Stimulated activated CD4-positive, alpha-beta T cell treated with anti-CD3 and anti-CD28 coated beads, Interleukin-4, amount 100 ng/mL, for 24 hours (primary cell): ENCODE data around the gene MAP3K2.
A peak's percentile ranks its signal among the peaks of the same experiment; 100 is the strongest.

Source experiments
- DNase-seq: peaks from one replicate; pipeline ENCODE4 v3.0.0-alpha.2; 2020

MAP3K2 gene, protein sequence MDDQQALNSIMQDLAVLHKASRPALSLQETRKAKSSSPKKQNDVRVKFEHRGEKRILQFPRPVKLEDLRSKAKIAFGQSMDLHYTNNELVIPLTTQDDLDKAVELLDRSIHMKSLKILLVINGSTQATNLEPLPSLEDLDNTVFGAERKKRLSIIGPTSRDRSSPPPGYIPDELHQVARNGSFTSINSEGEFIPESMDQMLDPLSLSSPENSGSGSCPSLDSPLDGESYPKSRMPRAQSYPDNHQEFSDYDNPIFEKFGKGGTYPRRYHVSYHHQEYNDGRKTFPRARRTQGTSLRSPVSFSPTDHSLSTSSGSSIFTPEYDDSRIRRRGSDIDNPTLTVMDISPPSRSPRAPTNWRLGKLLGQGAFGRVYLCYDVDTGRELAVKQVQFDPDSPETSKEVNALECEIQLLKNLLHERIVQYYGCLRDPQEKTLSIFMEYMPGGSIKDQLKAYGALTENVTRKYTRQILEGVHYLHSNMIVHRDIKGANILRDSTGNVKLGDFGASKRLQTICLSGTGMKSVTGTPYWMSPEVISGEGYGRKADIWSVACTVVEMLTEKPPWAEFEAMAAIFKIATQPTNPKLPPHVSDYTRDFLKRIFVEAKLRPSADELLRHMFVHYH

DNA sequence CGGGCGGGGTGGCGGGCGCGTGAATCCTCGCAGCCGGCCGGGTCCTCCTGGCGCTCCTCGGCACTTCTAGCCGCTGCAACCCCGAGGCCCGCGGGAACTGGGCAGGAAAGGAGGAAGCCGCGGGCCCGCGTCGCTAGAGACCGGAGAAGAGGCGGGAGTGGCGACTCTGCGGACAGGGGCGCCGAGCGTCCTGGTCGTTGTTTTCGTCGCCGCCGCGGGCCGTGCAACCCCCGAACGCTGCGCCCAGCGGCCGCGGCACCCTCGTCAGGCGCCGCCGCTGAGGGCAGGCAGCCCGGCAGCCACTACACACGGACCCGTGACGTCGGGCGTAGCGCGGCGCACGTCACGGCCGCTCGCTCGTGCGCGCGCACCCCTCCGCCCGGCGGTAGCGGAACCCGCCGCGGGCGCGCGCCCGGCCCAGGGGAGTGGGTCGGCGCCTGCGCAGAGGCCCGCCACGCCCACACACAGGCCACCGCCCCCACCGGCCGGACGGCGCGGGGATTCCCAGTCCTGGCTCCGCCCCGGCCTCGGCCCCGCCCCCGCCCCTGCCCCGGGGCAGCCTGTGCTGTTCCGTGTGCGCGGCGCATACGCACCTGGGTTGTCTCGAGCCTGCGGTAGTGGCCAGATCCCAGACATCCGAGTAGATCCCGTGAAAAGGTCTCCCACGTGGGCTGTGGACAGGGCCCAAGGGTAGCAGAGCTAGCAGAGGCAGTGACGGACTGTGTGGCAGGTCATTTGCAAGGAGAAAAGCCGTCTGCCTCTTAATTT, at the start of gene MAP3K2:
Gene MAP3K2, minus strand, starts transcription at position 321 of the 768 bp plus-strand sequence. CDS start 44,846 bp downstream, outside the sequence.
- peak; percentile 91 for DNase-seq

DNA sequence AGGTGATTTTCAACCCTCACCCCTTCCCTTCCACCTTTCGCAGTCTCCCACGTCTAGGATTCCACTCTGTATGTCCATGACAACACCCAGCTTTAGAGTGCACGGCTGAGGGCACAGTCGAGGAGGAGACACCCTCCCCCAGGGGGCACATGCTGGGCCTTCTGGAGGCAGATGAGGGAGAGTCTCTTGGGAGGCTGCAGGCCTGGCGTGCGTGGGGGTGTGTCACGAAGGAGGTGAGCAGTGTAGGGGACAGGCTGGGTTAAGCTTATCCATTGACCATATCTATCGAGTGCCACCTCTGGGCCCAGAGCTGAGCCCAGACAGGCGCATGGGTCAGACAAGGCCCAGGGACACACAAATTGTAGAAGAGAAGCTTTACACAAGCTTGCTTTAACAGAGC, 49.3 kb upstream of the MAP3K2 start:
- DNase-seq, result no peak

DNA sequence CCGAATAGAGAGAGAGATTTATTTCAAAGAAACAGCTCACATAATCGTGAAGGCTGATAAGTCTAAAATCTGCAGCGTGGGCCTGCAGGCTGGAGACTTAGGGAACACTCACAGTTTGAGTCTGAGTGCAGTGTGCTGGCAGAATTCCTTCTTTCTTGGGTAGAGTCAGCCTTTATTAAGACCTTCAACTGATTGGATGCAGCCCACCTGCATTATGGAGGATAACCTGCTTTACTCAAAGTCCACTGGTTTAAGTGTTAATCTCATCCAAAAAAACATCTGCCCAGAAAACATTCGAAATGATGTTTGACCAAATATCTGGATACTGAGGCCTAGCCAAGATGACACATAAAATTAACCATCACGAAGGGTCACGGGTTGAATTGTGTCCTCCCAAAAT, 46.7 kb upstream of the MAP3K2 start:
- no peak for DNase-seq

DNA sequence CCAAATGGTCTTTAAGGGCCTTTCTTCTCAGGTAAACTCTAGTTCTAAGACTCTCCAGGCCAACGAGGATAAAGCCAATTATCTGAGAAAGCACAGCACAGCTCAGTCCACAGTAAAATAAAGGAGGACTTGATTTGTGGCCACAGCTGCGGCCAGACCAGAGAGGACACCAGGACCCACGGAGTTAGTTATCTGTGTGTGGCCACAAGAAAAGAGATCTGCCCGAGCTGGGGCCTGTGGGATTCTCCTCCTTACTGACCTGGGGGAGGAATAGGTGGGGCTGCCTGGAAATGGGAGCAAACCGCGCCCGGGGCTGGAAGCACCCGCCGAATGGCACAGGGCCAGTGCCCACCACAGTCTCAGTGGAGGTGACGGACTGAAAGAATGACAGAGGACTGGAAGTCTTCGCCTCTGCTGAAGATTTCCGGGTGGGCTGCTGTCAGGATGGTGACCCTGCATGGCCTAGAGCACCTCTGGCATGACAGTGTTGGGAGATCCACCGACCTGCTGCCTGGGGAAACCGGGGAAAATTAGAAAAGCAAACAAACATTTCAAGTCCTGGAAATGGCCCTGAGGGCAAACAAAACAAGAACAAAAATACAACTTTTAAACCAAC, 43.7 kb upstream of the MAP3K2 start:
- DNase-seq, result no peak

DNA sequence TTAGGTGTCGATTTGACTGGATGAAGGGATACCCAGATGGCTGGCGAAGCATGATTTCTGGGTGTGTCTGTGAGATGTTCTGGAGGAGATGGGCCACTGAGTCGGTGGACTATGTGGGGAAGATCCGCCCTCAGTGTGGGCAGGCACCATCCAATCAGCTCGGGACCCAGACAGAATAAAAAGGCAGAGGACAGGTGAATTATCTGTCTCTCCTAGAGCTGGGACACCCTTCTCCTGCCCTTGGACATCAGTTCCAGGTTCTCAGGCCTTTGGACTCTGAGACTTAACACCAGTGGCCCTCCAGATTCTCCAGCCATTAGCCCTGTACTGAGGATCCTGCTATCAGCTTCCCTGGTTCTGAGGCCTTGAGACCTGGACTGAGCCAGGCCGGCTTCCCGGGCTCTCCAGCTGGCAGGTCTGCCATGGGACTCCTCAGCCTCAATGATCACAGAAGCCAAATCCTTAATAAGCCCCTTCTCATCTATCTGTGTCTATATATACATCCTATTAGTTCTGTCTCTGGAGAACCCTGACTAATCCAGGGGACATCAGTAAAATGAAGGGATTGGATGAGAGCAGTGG, 42.2 kb upstream of the MAP3K2 start:
- DNase-seq, result no peak

DNA sequence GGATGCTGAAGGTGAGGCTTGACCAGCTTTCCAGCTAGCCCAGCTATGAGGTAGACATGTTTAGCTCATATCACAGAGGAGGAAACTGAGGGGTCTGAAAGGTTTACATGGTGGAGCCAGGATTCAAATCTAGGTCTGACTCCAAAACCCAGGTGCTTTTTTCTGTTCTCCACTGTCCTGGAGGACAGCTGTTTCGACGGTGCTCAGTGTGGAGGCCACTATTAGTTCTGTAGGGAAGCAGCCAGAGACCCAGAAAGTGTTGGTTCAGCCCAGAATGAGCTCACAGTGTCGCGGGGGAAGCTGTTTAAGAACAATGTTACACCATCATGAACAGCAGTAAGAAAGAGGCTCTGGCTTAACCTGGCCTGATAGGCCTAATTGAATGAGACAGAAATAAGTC, 41.5 kb upstream of the MAP3K2 start:
- DNase-seq, result no peak

DNA sequence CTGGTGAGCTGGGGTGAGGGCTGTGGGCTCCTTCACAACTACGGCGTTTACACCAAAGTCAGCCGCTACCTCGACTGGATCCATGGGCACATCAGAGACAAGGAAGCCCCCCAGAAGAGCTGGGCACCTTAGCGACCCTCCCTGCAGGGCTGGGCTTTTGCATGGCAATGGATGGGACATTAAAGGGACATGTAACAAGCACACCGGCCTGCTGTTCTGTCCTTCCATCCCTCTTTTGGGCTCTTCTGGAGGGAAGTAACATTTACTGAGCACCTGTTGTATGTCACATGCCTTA, 41.0 kb upstream of the MAP3K2 start:
- no peak for DNase-seq

DNA sequence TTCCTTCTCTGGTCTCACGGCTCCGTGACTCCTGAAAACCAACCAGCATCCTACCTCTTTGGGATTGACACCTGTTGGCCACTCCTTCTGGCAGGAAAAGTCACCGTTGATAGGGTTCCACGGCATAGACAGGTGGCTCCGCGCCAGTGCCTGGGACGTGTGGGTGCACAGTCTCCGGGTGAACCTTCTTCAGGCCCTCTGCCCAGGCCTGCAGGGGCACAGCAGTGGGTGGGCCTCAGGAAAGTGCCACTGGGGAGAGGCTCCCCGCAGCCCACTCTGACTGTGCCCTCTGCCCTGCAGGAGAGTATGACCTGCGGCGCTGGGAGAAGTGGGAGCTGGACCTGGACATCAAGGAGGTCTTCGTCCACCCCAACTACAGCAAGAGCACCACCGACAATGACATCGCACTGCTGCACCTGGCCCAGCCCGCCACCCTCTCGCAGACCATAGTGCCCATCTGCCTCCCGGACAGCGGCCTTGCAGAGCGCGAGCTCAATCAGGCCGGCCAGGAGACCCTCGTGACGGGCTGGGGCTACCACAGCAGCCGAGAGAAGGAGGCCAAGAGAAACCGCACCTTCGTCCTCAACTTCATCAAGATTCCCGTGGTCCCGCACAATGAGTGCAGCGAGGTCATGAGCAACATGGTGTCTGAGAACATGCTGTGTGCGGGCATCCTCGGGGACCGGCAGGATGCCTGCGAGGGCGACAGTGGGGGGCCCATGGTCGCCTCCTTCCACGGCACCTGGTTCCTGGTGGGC, 40.5 kb upstream of the MAP3K2 start:
- DNase-seq, result no peak

DNA sequence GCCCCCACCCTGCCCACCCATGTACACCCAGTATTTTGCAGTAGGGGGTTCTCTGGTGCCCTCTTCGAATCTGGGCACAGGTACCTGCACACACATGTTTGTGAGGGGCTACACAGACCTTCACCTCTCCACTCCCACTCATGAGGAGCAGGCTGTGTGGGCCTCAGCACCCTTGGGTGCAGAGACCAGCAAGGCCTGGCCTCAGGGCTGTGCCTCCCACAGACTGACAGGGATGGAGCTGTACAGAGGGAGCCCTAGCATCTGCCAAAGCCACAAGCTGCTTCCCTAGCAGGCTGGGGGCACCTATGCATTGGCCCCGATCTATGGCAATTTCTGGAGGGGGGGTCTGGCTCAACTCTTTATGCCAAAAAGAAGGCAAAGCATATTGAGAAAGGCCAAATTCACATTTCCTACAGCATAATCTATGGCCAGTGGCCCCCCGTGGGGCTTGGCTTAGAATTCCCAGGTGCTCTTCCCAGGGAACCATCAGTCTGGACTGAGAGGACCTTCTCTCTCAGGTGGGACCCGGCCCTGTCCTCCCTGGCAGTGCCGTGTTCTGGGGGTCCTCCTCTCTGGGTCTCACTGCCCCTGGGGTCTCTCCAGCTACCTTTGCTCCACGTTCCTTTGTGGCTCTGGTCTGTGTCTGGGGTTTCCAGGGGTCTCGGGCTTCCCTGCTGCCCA, 39.7 kb upstream of the MAP3K2 start:
- no peak for DNase-seq

DNA sequence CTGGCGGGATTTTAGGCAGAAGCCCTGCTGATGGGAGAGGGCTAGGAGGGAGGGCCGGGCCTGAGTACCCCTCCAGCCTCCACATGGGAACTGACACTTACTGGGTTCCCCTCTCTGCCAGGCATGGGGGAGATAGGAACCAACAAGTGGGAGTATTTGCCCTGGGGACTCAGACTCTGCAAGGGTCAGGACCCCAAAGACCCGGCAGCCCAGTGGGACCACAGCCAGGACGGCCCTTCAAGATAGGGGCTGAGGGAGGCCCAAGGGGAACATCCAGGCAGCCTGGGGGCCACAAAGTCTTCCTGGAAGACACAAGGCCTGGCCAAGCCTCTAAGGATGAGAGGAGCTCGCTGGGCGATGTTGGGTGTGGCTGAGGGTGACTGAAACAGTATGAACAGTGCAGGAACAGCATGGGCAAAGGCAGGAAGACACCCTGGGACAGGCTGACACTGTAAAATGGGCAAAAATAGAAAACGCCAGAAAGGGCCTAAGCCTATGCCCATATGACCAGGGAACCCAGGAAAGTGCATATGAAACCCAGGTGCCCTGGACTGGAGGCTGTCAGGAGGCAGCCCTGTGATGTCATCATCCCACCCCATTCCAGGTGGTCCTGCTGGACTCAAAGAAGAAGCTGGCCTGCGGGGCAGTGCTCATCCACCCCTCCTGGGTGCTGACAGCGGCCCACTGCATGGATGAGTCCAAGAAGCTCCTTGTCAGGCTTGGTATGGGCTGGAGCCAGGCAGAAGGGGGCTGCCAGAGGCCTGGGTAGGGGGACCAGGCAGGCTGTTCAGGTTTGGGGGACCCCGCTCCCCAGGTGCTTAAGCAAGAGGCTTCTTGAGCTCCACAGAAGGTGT, 39.0 kb upstream of the MAP3K2 start:
- DNase-seq, result no peak

DNA sequence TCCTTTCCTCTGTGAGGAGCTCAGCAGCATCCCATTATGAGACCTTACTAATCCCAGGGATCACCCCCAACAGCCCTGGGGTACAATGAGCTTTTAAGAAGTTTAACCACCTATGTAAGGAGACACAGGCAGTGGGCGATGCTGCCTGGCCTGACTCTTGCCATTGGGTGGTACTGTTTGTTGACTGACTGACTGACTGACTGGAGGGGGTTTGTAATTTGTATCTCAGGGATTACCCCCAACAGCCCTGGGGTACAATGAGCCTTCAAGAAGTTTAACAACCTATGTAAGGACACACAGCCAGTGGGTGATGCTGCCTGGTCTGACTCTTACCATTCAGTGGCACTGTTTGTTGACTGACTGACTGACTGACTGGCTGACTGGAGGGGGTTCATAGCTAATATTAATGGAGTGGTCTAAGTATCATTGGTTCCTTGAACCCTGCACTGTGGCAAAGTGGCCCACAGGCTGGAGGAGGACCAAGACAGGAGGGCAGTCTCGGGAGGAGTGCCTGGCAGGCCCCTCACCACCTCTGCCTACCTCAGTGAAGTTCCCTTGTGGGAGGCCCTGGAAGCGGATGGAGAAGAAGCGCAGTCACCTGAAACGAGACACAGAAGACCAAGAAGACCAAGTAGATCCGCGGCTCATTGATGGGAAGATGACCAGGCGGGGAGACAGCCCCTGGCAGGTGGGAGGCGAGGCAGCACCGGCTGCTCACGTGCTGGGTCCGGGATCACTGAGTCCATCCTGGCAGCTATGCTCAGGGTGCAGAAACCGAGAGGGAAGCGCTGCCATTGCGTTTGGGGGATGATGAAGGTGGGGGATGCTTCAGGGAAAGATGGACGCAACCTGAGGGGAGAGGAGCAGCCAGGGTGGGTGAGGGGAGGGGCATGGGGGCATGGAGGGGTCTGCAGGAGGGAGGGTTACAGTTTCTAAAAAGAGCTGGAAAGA, 38.0 kb upstream of the MAP3K2 start:
- no peak for DNase-seq

DNA sequence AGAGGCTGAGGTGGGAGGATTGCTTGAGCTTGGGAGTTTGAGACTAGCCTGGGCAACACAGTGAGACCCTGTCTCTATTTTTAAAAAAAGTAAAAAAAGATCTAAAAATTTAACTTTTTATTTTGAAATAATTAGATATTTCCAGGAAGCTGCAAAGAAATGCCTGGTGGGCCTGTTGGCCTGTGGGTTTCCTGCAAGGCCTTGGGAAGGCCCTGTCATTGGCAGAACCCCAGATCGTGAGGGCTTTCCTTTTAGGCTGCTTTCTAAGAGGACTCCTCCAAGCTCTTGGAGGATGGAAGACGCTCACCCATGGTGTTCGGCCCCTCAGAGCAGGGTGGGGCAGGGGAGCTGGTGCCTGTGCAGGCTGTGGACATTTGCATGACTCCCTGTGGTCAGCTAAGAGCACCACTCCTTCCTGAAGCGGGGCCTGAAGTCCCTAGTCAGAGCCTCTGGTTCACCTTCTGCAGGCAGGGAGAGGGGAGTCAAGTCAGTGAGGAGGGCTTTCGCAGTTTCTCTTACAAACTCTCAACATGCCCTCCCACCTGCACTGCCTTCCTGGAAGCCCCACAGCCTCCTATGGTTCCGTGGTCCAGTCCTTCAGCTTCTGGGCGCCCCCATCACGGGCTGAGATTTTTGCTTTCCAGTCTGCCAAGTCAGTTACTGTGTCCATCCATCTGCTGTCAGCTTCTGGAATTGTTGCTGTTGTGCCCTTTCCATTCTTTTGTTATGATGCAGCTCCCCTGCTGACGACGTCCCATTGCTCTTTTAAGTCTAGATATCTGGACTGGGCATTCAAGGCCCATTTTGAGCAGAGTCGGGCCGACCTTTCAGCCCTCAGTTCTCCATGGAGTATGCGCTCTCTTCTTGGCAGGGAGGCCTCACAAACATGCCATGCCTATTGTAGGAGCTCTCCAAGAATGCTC, 37.1 kb upstream of the MAP3K2 start:
- DNase-seq, result no peak

DNA sequence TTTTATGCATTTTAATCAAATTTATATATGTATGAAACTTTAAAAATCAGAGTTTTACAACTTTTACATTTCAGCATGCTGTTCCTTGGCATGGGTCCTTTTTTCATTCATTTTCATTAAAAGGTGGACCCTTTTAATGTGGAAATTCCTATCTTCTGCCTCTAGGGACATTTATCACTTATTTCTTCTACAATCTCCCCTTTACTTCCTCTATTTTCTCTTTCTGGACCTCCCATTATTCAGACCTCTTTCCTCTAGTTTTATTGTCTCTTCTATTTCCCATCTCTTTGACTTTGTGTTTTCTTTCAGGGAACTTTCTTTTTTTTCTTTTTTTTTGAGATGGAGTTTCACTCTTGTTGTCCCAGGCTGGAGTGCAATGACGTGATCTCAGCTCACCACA, 36.1 kb upstream of the MAP3K2 start:
- DNase-seq, result no peak

DNA sequence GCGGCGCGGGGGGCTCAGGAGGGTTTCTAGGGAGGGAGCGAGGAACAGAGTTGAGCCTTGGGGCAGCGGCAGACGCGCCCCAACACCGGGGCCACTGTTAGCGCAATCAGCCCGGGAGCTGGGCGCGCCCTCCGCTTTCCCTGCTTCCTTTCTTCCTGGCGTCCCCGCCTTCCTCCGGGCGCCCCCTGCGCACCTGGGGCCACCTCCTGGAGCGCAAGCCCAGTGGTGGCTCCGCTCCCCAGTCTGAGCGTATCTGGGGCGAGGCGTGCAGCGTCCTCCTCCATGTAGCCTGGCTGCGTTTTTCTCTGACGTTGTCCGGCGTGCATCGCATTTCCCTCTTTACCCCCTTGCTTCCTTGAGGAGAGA, 35.7 kb upstream of the MAP3K2 start:
- DNase-seq, result no peak

DNA sequence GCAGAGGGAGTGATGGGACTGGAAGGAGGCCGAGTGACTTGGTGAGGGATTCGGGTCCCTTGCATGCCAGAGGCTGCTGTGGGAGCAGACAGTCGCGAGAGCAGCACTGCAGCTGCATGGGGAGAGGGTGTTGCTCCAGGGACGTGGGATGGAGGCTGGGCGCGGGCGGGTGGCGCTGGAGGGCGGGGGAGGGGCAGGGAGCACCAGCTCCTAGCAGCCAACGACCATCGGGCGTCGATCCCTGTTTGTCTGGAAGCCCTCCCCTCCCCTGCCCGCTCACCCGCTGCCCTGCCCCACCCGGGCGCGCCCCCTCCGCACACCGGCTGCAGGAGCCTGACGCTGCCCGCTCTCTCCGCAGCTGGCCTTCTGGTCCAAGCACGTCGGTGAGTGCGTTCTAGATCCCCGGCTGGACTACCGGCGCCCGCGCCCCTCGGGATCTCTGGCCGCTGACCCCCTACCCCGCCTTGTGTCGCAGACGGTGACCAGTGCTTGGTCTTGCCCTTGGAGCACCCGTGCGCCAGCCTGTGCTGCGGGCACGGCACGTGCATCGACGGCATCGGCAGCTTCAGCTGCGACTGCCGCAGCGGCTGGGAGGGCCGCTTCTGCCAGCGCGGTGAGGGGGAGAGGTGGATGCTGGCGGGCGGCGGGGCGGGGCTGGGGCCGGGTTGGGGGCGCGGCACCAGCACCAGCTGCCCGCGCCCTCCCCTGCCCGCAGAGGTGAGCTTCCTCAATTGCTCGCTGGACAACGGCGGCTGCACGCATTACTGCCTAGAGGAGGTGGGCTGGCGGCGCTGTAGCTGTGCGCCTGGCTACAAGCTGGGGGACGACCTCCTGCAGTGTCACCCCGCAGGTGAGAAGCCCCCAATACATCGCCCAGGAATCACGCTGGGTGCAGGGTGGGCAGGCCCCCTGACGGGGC, 35.0 kb upstream of the MAP3K2 start:
- no peak for DNase-seq

DNA sequence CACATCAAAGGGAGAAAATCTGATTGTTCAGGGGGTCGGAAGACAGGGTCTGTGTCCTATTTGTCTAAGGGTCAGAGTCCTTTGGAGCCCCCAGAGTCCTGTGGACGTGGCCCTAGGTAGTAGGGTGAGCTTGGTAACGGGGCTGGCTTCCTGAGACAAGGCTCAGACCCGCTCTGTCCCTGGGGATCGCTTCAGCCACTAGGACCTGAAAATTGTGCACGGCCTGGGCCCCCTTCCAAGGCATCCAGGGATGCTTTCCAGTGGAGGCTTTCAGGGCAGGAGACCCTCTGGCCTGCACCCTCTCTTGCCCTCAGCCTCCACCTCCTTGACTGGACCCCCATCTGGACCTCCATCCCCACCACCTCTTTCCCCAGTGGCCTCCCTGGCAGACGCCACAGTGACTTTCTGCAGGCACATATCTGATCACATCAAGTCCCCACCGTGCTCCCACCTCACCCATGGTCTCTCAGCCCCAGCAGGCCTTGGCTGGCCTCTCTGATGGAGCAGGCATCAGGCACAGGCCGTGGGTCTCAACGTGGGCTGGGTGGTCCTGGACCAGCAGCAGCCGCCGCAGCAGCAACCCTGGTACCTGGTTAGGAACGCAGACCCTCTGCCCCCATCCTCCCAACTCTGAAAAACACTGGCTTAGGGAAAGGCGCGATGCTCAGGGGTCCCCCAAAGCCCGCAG, 34.2 kb upstream of the MAP3K2 start:
- no peak for DNase-seq
